K562 (cell line): ENCODE measurements around the gene MPC1. TPM values are rescaled to one million over a fixed set of nuclear protein-coding genes. Genes with fewer than 3 reads are reported as not detected.
A peak's percentile ranks its signal among the peaks of the same experiment; 100 is the strongest.

Experiments used
- ATF4 ChIP-seq: fragments of 450-650 bp; formaldehyde crosslinking; IDR thresholded peaks from 2 replicates; pipeline ENCODE4 v1.4.0; 2022; ENCODE audit warnings: mild to moderate bottlenecking, moderate library complexity
- CEBPB ChIP-seq: fragments of 450-650 bp; IDR thresholded peaks from 2 replicates; pipeline ENCODE4 v1.6.1; 2016; ENCODE audit warnings: missing genetic modification characterization, missing compliant biosample characterization
- ESRRA ChIP-seq: fragments of 450-650 bp; IDR thresholded peaks from 2 replicates; pipeline ENCODE4 v1.6.1; 2014; ENCODE audit warnings: low read depth, mild to moderate bottlenecking, moderate library complexity, borderline replicate concordance
- FOXM1 ChIP-seq, 2 experiments: fragments of 450-650 bp in 1 of 2; sonication (generic) in 1 of 2; formaldehyde crosslinking in 1 of 2; IDR thresholded peaks; 2 replicates each; pipeline versions ENCODE4 v1.6.1 to v1.9.0; 2017 to 2022; ENCODE audit warnings: low read depth in 2 of 2, mild to moderate bottlenecking in 2 of 2, missing genetic modification reagents in 1 of 2, moderate library complexity in 1 of 2
- HDAC2 ChIP-seq: fragments of 450-650 bp; IDR thresholded peaks from 2 replicates; pipeline ENCODE4 v1.6.1; 2016; ENCODE audit warnings: mild to moderate bottlenecking
- HMGN3 ChIP-seq: IDR thresholded peaks from 2 replicates; pipeline ENCODE4 v1.6.1; 2011; ENCODE audit warnings: borderline replicate concordance, low read depth, mild to moderate bottlenecking, mixed read lengths, low read length; ENCODE audit not compliant: insufficient read length; ENCODE audit errors: extremely low read depth
- ILK ChIP-seq: fragments of 450-650 bp; IDR thresholded peaks from 2 replicates; pipeline ENCODE4 v1.6.1; 2016; ENCODE audit warnings: missing genetic modification characterization, low read depth, mild to moderate bottlenecking, missing compliant biosample characterization, moderate library complexity, borderline replicate concordance
- IRF1 ChIP-seq: sonication (generic); formaldehyde crosslinking; IDR thresholded peaks from 2 replicates; pipeline ENCODE4 v1.8.0; 2022; ENCODE audit warnings: missing genetic modification reagents, mild to moderate bottlenecking, borderline replicate concordance
- MBD1 ChIP-seq: fragments of 250-450 bp; sonication (Bioruptor Pico); IDR thresholded peaks from 2 replicates; pipeline ENCODE4 v1.8.0; 2022; ENCODE audit warnings: inconsistent platforms
- NUFIP1 ChIP-seq: fragments of 450-650 bp; IDR thresholded peaks from 2 replicates; pipeline ENCODE4 v1.6.1; 2018; ENCODE audit not compliant: partially characterized antibody
- RBM25 ChIP-seq: fragments of 200-400 bp; formaldehyde crosslinking; IDR thresholded peaks from 2 replicates; pipeline ENCODE4 v1.6.1; 2018; ENCODE audit warnings: low read length, low read depth, moderate library complexity; ENCODE audit not compliant: severe bottlenecking
- SMAD3 ChIP-seq: fragments of 450-650 bp; formaldehyde crosslinking; conservative IDR thresholded peaks from 2 replicates; pipeline ENCODE4 v1.4.0; 2020; ENCODE audit warnings: mild to moderate bottlenecking
- SMARCA4 ChIP-seq: fragments of 450-650 bp; IDR thresholded peaks from 2 replicates; pipeline ENCODE4 v1.6.1; 2016
- SRF ChIP-seq, 2 experiments: fragments of 250-450, 450-650 bp in 1 of 2; sonication (Bioruptor Pico) in 1 of 2; sonication (generic) in 1 of 2; formaldehyde crosslinking; IDR thresholded peaks; 2 replicates each; pipeline versions ENCODE4 v1.5.0 to v1.5.1; 2020 to 2022; ENCODE audit warnings: mild to moderate bottlenecking in 1 of 2, missing genetic modification reagents in 1 of 2
- TRIM28 ChIP-seq: fragments of 450-650 bp; IDR thresholded peaks from 2 replicates; pipeline ENCODE4 v1.6.1; 2017
- ZC3H11A ChIP-seq: IDR thresholded peaks from 2 replicates; pipeline ENCODE4 v1.6.1; 2012; ENCODE audit warnings: low read depth, low read length, improper control_type of control experiment
- ZC3H4 ChIP-seq: sonication (generic); formaldehyde crosslinking; IDR thresholded peaks from 2 replicates; pipeline ENCODE4 v1.9.0; 2021; ENCODE audit warnings: missing genetic modification reagents, borderline replicate concordance
- ZFP91 ChIP-seq: sonication (generic); formaldehyde crosslinking; IDR thresholded peaks from 2 replicates; pipeline ENCODE4 v1.8.0; 2022; ENCODE audit warnings: mild to moderate bottlenecking, missing genetic modification reagents
- ZNF174 ChIP-seq: fragments of 250-450 bp; sonication (Bioruptor Pico); IDR thresholded peaks from 2 replicates; pipeline ENCODE4 v1.4.0; 2020; ENCODE audit warnings: mild to moderate bottlenecking
- ZNF589 ChIP-seq: fragments of 200-800 bp; sonication (Bioruptor generic); IDR thresholded peaks from 2 replicates; pipeline ENCODE4 v1.6.1; 2016; ENCODE audit warnings: low read depth, missing genetic modification characterization, missing compliant biosample characterization
- ZNF655 ChIP-seq: fragments of 250-450 bp; sonication (Bioruptor Pico); IDR thresholded peaks from 2 replicates; pipeline ENCODE4 v1.5.0; 2021
- polyA plus RNA-seq, 8 experiments: library from polyadenylated mRNA; depleted of rRNA in 4 of 8; stranded (reverse) in 5 of 8; unstranded in 3 of 8; fragments of >200 nt; fragmentation: Nextera tagmentation in 2 of 8; fragmentation: Illumina TruSeq in 1 of 8; extraction: Ambion mirVana in 2 of 8; extraction: Trizol in 1 of 8; gene quantifications; 2 replicates each; pipeline versions ENCODE4 v1.2.1 to v1.2.3, GENCODE V29; 2011 to 2014; ENCODE audit warnings: inconsistent platforms in 1 of 8, missing spikeins in 1 of 8
- total RNA-seq, 7 experiments: library from RNA; depleted of rRNA in 6 of 7; stranded (reverse); fragments of >200 nt in 6 of 7; fragmentation: Illumina TruSeq in 2 of 7; extraction: Trizol in 2 of 7; gene quantifications; 2 replicates each; pipeline versions ENCODE4 v1.2.1 to v1.2.3, GENCODE V29; 2011 to 2021; ENCODE audit warnings: low replicate concordance in 1 of 7

Gene MPC1
- total and polyA plus RNA-seq, 9 of the 15 experiments (the other 6 are each of a cell fraction or from before 2014, with no cell fraction given), result 78.6 to 185 (median 138) TPM

GRCh38 chr6:166381733-166382499 is 824 bp downstream of the MPC1 start (continued):
- TF ChIP-seq CEBPB (no peak), HDAC2 (peak; percentile 79; the same call in 1 of the 2 replicates), ESRRA (peak; percentile 58; the same call in 1 of the 2 replicates), ILK (tag) (no peak), HMGN3 (peak; percentile 87), ZNF589 (CRISPR knock-in tag) (no peak), ATF4 (CRISPR knock-in tag) (no peak), MBD1 (CRISPR knock-in tag) (no peak), SRF (CRISPR knock-in tag; IDR thresholded peaks at IDR 0.05) (no peak), ZC3H11A (no peak), TRIM28 (no peak), ZFP91 (CRISPR knock-in tag) (no peak), NUFIP1 (no peak), ZC3H4 (no peak), ZNF174 (CRISPR knock-in tag) (no peak), FOXM1 (IDR thresholded peaks at IDR 0.05; ENCODE audit: low read depth) (no peak), FOXM1 (CRISPR knock-in tag; IDR thresholded peaks at IDR 0.05; ENCODE audit: low read depth) (no peak), ZNF655 (CRISPR knock-in tag) (no peak), SMARCA4 (no peak), RBM25 (no peak), SMAD3 (CRISPR knock-in tag) (no peak), IRF1 (no peak)
